Measurements from ENCODE around the gene KRTAP10-1. TPM values are rescaled to one million over a fixed set of nuclear protein-coding genes. Genes with fewer than 3 reads are reported as not detected.

KRTAP10-1 gene
- total RNA-seq, 1 experiment from 2014 or later: not detected

GRCh38 chr21:44533121-44533890 lies 6.7 kb downstream of the KRTAP10-1 start:
- Mint-ChIP-seq H3K27me3 (ENCODE audit: insufficient read depth, unreplicated experiment) (peaks cover 23% of the 10 kb centered on the region), H3K9me3 (ENCODE audit: unreplicated experiment) (peaks cover 9% of the 10 kb centered on the region), H3K4me1 (ENCODE audit: insufficient read depth, unreplicated experiment) (peaks cover 6% of the 10 kb centered on the region), H3K4me3 (ENCODE audit: unreplicated experiment) (no peak overlapping the region), H3K36me3 (ENCODE audit: insufficient read depth, unreplicated experiment) (no peaks in the 10 kb centered on the region), H3K27ac (ENCODE audit: low read depth, unreplicated experiment) (no peak overlapping the region)
- intact Hi-C loops (cut with micrococcal nuclease): no loop called here
- no peak for TF ChIP-seq CTCF (IDR thresholded peaks at IDR 0.05; ENCODE audit: unreplicated experiment)
- no TSS peak for BruUV-seq (replicated peaks)
- DNase-seq (ENCODE audit: unreplicated experiment): no peak
- ChIA-PET CTCF (no interaction called here), POLR2A (no interaction called here)

- ChIA-PET POLR2A (no interaction called here), CTCF (interaction anchor here (0.6 to 0.9 kb wide), 3 partner anchors 23 to 194 kb away, joined by 3 read pairs; no protein-coding TSS in a partner anchor)
- no peak overlapping the region for H3K27ac Mint-ChIP-seq (ENCODE audit: low read depth, unreplicated experiment)
Observed at GRCh38 chr21:44532712-44533111, 7.3 kb downstream of the KRTAP10-1 start.

GRCh38 chr21:44531606-44532564 lies 8.1 kb downstream of the KRTAP10-1 start:
- no peak for TF ChIP-seq CTCF (IDR thresholded peaks at IDR 0.05; ENCODE audit: unreplicated experiment)
- H3K4me1 Mint-ChIP-seq (ENCODE audit: insufficient read depth, unreplicated experiment): peaks cover 6% of the 10 kb centered on the region

More at GRCh38 chr21:44532712-44533111, 7.3 kb downstream of the KRTAP10-1 start:
- peaks cover 6% of the 10 kb centered on the region for H3K4me1 Mint-ChIP-seq (ENCODE audit: insufficient read depth, unreplicated experiment)
- intact Hi-C loops (cut with micrococcal nuclease): no loop called here
- DNase-seq (ENCODE audit: unreplicated experiment): no peak
- TF ChIP-seq CTCF (IDR thresholded peaks at IDR 0.05; ENCODE audit: unreplicated experiment): no peak
- no TSS peak for BruUV-seq (replicated peaks)
- H3K27me3 Mint-ChIP-seq (ENCODE audit: insufficient read depth, unreplicated experiment): peaks cover 23% of the 10 kb centered on the region
- H3K4me3 Mint-ChIP-seq (ENCODE audit: unreplicated experiment): no peak overlapping the region
- H3K9me3 Mint-ChIP-seq (ENCODE audit: unreplicated experiment): peaks cover 9% of the 10 kb centered on the region
- no peaks in the 10 kb centered on the region for H3K36me3 Mint-ChIP-seq (ENCODE audit: insufficient read depth, unreplicated experiment)

More at GRCh38 chr21:44531606-44532564, 8.1 kb downstream of the KRTAP10-1 start:
- no peak overlapping the region for H3K27ac Mint-ChIP-seq (ENCODE audit: low read depth, unreplicated experiment)
- H3K4me3 Mint-ChIP-seq (ENCODE audit: unreplicated experiment): no peak overlapping the region
- CTCF ChIA-PET: interaction anchor here (0.6 to 0.9 kb wide), 3 partner anchors 22 to 195 kb away, joined by 3 read pairs; no protein-coding TSS in a partner anchor
- no peak for DNase-seq (ENCODE audit: unreplicated experiment)
- H3K9me3 Mint-ChIP-seq (ENCODE audit: unreplicated experiment): peaks cover 9% of the 10 kb centered on the region
- peaks cover 23% of the 10 kb centered on the region for H3K27me3 Mint-ChIP-seq (ENCODE audit: insufficient read depth, unreplicated experiment)
- intact Hi-C loops (cut with micrococcal nuclease): no loop called here
- no peaks in the 10 kb centered on the region for H3K36me3 Mint-ChIP-seq (ENCODE audit: insufficient read depth, unreplicated experiment)
- POLR2A ChIA-PET: interaction anchor here (0.7 kb wide), 1 partner anchor 687 kb away, joined by 3 read pairs; no protein-coding TSS in a partner anchor
- BruUV-seq (replicated peaks): no TSS peak

Data from MCF 10A (cell line).